Left kidney (tissue), 2 donors: ENCODE data around the gene NSMF. TPM values are rescaled to one million over a fixed set of nuclear protein-coding genes. Genes with fewer than 3 reads are reported as not detected.
"Not testable (repeated sequence)": the region's sequence is repeated elsewhere in the genome, so short reads cannot be mapped to it uniquely, and the experiment has no call there.

Experiments used
- DNase-seq: peaks from one replicate; pipeline ENCODE4 v3.0.0-alpha.2; 2013
- polyA plus RNA-seq: library from polyadenylated mRNA; unstranded; fragments of 120-200 nt; gene quantifications from one replicate; pipeline ENCODE4 v1.2.1, GENCODE V29; 2013; ENCODE audit not compliant: insufficient read length

Gene NSMF
- polyA plus RNA-seq, 1 donor: 49.2 TPM

DNA sequence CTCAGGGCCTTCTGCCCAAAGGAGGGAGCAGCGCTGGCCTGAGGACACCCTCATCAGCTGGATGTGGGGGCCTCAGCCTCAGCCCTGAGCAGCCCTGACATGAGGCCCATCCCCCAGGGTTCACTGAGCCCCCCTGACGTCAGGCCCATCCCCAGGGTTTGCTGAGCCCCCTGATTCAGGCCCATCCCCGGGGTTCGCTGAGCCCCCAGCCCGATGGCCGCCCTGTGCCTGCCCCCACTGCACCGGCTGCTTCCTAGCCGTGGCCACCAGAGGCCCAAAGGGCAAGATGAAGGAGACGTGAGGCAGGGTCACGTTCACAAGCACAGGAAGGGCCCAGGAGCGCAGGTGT lies 19.5 kb upstream of the NSMF start:
- no peak for DNase-seq

DNA sequence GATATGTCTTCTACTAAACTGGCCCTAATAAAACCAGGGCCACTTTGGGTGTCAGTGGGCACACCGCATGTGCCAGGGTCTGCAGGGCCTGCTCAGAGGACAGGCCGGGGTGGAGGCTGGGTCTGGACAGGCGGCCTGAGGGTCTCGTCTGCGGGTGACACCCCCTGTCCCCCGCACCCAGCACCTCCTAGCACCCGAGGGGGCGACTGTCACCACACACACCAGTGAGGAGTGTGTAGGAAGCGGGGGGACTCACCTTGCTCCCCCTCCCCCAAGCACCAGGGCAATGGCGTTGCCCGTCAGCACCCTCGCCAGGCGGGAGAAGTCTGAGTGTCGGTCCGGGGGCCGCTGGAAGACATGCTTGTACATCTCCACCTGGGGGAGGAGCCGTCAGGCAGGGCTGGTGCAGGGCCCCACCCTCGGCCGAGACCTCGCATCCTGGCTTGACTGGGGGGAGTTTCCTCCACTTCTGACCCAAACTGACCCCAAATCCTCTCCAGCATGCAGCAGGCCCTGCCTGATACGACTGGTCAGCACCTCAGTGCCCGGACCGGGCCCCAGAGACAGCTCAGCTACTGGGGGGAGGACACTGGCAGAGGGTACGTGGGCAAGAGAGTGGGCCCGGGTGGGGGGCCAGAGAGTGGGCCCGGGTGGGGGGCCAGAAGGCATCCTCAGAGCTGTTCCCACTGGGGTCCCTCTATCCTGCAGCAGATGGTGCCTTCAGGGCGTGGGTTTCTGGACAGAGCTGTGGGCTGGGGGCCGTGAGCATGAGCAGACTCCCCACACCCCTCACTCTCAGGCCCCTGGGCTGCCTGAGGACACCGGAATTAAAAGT lies 18.9 kb upstream of the NSMF start:
- DNase-seq: no peak

DNA sequence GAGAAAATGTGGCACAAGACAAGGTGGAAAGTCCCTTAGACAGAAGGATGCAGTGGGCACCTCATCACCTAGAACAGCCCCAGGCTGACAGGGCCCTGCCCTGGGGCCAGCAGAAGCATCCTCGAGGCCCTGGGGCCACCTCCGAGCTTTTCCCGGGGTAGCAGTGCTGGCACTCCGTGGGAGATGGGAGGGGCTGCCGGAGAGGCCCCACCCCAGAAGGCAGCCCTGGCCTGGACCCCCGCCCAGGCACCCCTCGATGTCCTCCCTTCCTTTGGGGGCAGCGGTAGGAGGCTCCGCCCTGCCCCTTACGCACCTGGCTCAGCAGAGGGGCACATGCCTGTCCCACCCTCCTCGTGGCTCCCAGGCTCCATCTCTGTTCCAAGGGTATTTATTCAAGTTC lies 17.7 kb upstream of the NSMF start:
- no peak for DNase-seq

DNA sequence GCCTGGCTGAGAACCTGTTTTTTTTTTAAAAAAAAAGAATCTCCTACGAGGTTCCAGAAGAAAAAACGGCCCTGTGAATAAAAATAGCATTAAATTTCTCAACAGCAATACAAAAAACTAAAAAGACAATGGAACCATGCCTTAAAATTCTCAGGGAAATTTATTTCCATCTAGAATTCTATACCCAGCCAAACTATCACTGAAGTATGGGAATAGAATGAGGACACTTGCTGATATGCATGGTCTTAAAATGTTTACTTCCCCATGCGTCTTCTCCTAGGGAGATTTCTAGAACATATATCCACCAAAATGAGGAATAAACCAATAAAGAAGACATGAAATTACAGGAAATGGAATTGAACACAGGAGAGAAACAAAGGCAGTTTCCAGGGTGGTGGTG lies 16.5 kb upstream of the NSMF start:
- DNase-seq: no peak

DNA sequence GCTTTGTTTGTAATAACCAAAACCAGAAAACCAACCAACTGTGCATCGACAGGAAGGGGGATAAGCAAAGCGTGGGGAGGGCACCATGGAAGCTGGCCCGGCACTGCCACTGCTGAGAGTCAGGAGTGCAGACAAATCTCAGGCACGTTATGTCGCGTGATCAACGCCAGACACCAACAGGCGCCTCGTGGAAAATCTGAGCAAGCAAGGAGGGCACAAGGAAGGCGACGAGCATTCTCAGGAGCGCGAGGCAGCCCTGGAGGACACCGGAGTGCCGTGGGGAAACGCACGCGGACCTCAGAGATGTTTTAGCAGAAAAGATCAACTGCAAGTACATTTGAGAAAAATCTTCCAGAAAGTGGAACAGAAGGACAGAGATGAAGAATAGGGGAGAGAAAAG lies 15.1 kb upstream of the NSMF start:
- no peak for DNase-seq

DNA sequence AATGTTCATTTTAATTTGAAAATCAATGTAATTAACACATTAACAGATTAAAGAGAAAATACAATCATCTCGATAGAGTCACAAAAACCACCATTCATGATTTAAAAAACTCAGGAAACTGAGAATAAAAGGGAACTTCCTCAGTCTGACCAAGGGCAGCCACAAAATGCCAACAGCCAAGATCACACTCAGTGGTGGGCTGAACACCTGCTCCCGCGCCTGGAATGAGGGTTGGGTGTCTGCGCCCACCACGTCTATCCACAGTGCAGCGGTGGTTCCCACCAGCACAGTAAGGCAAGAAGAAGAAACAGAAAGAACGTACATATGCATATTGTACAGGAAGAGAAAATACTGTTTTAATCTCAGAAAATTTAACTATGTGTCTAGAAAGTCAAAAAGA lies 11.7 kb upstream of the NSMF start:
- no peak for DNase-seq

DNA sequence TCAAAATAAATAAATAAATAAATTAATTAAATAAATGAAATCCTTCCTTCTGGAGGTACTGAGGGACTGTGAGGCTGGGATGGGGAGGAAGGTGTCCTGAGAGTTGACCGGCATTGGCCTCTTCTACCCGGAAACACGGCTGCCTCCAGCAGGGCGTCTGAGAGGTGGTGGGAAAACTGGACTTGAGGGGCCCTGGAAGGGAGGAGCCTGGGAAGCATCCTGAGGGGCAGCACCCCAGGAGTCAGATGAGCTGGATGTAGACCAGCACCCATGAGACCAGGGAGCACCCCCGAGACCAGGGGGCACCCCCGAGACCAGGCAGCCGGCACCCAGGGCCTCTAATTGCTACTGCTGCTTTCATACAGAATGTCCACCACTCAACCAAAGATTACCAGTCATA lies 8.8 kb upstream of the NSMF start:
- no peak for DNase-seq

DNA sequence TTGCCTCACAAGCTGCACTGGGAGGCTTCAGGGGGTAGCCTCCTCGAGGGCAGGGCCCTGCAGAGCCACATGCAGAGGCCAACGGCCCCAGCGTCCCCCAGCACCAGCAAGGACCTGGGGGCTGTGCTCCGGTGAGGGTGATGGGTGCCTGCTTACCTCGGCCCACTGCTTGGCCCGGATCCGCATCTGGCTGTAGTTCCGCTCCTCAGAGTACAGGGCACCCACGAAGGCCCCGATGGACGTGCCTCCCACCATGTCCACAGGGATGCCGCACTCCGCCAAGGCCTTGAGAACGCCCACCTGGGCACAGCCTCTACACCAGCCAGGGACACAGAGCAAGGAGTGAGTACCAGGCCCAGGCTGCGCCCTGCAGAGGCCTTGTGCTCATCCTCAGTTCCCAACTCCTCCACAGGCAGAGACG lies 8.0 kb upstream of the NSMF start:
- no peak for DNase-seq

DNA sequence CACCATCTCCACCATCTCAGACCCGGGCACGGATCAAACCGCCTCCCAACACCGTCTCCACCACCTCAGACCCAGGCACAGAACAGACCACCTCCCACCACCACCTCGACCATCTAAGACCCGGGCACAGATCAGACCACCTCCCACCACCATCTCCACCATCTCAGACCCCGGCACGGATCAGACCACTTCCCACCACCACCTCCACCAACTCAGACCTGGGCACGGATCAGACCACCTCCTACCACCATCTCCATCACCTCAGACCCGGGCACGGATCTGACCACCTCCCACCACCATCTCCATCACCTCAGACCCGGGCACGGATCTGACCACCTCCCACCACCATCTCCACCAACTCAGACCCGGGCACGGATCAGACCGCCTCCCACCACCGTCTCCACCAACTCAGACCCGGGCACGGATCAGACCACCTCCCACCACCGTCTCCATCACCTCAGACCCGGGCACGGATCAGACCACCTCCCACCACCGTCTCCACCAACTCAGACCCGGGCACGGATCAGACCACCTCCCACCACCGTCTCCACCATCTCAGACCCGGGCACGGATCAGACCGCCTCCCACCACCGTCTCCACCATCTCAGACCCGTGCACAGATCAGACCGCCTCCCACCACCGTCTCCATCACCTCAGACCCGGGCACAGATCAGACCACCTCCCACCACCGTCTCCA lies 7.4 kb upstream of the NSMF start:
- not testable (repeated sequence) for DNase-seq

DNA sequence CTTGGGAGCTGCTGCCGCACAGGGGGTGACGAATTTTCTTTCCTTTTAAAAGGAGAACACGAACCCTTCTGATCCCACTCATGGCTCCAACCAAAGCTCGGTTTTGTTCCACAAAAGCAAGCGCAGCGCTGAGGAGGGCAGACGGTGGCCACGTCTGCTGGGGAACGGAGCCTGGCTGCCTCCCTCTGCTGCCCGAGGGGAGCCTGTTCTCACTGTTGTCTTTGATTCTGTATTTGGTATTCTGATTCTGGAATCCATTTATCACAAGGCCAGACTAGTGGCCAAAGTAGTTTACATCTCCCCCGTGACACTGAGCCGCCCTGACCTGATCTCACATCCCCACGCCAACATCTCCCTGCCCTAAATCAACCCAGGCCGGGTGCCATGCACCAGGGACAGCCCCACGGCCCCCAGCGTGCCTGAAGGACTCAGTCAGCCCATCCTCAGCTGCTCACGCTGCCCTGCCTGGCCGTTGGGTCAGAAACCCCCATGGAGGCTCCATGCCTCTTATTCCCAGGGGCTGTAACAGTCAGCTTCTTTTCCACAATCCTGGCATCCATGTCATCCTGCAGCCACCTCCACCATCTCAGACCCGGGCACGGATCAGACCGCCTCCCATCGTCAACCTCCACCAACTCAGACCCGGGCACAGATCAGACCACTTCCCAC lies 6.7 kb upstream of the NSMF start:
- DNase-seq: no peak

DNA sequence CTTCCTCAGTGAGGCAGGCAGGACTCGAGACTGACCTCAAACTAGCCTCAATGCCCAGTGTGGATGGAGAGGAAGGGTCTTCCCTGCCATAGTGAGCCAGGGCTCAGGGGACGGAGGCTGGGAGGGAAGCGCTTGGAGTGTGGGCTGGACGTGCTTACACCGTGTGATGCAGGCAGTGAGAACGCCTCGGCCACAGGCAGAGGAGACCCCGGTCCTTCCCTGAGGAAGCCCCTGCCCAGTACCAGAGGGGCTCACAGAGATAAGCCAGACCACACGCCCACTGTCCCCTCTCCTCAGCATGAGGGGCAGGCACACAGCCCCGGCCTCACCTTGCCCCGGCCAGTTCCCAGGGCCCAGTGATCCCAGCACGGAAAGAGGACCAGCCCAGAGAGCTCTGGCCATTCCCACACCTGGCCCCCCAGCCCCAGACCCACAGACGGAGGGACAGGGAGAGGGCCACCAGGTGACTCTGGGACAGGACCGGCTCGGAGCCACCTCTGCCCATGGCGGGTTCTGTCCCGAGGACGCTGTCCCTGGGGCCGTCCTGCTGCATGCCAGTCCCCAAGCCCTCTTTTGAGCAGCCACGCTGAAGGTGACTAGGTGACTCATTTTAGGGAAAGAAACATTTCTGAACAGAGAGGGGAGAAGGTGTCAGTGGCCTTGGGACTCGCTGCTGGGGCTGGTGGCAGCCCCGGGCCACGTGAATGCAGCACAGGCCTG lies 6.0 kb upstream of the NSMF start:
- DNase-seq: no peak

DNA sequence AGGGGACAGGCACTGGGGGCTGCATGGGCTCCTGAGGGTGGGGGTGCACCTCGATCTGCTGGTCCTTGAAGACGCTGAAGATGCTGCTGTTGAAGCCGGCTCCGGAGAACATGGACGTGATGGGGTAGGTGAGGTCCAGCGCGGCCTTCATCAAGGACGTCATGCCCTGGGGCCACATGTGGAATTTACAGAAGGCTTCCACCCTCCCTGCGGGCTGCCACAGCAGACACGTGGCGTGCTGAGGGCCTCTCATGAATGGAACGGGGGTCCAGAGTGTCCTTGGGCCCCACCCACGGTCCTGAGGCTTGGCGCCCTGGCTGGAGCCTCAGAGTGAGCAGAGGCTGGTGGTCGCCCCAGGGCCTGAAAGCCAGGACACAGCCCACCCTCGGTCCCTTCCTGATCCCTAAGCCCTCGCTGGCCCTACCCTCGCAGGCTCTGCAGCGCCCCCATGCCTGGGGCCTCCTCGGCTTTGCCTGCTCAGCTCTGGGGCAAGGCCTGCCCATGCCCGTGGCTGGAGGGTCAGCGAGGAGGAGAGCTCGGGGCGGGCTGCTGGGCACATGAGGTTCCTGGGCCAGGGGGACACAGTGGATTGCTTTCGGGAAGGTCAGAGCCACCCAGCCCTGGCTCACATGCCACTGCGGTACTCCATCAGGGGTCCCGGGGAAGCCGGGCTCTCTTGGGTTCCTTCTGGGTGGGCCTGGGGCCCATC lies 5.3 kb upstream of the NSMF start:
- DNase-seq: no peak

DNA sequence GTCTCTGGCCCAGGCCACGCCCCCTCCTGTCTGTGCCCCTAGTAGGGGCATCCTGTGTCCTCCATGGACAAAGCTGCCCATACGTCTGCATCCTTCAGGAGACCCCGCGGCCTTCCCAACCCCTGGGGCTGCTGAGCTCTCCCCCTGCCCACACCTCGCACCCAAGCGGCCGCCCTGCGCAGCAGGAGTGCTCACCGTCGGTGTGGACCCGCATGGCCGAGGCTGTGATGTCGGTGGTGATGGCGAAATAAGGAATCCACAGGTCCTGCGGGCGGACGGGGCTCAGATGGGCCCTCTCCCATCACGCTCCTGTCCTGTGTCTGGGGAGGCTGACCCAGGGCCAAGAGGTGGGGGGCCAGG lies 4.8 kb upstream of the NSMF start:
- no peak for DNase-seq

DNA sequence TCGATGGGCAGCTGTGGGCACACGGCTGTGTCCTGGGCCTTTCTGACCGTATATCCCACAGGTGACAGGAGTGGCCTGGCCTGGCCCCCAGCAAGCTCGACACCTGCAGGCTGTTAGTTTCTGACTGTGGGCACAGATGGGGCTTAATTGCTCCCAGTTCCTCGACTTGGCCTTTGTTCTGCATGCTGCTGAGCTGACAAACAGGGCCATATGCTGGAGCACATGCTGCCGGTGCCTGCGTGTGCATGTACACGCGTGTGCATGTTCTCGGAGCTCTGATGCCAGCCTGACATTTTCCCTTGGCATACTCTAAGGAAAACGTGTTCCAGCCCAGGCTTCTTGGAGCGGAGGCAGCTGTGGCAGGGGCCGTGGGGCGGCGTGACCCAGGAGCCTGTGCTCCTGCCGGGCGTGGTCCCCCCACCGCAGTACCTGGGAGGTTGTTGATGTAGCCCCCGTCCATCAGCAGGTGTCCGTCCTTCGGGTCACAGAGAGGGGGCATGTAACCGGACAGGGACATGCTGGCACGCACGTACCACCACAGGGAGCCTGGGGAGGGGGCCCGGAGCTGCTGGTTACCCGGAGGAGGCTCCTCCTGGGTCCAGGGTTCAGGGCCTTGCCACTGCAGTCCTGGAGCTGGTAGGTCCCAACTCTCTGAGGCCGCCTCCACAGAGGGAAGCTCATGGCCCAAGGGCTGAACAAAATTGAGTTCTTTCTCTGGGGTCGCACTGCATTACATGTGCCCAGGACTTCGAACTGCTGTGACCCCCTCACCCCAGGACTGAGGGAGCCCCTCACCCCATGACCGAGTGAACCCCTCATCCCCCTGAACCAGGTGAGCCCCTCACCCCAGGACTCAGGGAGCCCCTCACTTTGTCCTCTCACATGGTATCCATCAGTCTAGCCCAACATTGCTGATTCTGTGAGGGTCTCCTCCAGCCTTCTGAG lies 4.1 kb upstream of the NSMF start:
- DNase-seq: no peak

DNA sequence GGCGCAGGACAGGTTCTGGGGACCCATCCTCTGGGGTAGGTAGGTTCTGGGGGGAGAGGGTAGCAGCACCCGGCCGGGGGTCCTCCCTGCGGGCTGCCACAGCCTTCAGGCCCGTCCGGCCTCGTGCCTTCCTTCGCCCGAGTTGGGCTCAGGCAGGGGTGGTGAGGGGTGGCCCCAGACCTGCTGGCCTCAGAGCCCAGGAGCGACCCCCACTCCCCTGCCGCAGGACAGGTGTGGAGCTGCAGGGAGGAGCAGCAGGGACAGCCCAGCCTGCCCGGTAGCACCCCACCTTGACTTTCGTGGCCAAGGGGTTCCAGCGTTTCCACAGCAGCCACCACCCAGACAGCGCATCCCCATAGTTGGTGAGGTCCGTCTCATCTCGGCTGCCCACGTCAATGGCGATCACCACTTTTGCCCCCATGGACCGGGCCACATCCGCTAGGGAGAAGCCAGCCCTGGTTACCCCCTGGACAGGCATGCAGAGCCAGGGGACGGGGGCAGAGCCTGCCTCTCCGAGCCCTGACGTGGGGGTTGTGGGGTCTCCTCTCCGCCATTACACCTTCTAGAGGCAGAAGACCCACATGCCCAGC lies 3.4 kb upstream of the NSMF start:
- no peak for DNase-seq

DNA sequence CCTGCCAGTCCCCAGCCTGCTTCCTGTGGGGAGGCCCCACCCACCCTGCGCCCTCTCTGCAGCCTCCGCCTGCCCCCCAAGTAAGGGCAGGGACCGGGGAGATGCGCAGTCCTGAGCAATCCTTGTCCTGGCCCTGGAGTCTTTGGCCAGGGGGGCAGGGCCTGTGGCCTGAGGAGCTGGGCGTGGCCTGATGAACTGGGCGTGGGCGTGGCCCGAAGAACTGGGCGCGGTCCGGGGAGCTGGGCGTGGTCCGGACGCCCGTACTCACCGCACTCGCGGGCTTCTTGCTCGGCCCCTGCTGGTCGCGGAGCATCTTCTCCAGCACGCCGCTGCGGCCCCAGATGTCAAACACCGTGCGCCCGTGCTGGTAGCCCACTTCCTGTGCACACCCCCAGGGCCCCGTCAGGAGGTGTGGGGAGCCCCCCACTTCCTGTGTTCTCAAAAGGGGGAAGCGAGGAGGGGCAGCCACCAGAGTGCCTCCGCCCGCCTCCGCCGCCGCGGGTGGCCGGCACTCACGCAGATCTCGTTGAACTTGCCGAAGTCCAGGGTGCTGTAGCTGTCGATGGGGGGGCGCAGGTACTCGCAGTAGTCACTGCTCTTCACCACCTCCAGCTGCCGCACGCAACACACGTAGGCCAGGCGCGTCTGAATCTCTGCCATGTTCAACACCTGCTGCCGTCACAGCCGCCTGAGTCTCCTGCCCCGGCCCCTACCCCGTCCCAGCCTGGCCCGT lies 2.7 kb upstream of the NSMF start:
- no peak for DNase-seq

DNA sequence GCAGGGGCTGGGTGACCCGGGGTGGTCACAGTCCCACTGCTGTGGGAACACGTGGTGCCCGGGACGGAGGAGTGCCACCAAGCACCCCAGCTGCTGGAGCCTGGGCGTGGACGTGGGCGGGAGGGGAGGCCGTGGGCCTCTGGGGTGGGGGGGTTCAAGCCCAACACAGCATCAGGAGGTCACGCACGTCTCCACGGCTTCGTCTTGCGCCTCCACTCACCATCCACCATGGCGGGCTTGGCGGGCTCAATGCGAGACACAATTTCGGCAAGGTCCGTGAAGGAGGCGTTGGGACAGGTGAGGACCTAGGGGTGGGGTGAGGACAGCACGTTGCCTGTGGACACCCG lies 2.2 kb upstream of the NSMF start:
- no peak for DNase-seq

DNA sequence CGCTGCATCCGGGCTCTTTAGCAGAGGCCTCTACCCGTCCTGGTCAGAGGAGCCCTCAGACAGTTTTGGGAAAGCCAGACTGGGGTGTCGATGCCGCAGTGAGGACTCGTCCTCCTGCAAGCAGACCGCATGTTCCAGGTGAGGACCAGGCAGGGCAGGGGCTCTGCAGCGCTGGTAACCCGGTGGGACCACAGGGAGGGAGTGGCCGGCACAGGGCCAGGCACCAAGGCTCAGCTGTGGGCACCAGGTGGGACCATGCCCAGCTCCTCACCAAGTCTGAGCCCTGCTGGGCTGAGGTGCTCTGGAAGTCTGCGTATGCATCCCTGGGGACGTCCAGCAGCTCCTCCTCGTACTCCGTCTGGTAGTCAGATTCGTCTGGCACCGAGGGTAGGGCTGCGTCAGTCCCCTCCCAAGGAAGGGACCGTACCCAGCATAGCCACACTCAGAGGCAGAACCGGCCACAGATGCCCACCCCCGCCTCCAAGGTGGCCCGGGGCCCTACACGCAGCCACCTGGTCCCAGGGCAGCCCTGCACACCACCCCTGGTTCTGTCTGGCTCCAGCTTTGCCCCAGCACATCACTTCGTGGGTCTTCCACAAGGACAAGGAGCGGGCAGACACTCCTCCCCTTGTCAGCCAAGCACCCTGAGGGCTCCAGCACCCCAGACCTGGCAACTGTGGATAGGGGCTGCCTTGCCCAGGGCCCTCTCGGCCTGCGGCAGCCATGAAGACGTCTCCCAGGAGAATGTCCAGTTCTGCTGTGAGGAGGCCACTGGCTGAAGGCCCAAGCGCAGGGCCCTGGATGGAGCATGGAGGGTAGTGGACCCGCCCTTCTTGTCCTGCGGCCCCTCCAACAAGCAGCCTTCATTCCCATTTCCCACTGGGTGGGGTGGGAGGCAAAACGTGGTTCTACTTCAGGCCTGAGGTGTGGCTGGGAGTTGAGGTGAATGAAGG lies 1.5 kb upstream of the NSMF start:
- no peak for DNase-seq
